Amniotic epithelial cell (primary cell): Measurements from ENCODE around the gene MYRFL.
A peak's percentile ranks its signal among the peaks of the same experiment; 100 is the strongest.
"Not testable (repeated sequence)": the region's sequence is repeated elsewhere in the genome, so short reads cannot be mapped to it uniquely, and the experiment has no call there.

Experiments
- DNase-seq: peaks from one replicate; pipeline ENCODE4 v3.0.0-alpha.2; 2010; ENCODE audit warnings: low read depth

Gene MYRFL

GRCh38 chr12:69988481-69989321, 163.7 kb downstream of the MYRFL start:
- DNase-seq, result peak; percentile 90

DNA sequence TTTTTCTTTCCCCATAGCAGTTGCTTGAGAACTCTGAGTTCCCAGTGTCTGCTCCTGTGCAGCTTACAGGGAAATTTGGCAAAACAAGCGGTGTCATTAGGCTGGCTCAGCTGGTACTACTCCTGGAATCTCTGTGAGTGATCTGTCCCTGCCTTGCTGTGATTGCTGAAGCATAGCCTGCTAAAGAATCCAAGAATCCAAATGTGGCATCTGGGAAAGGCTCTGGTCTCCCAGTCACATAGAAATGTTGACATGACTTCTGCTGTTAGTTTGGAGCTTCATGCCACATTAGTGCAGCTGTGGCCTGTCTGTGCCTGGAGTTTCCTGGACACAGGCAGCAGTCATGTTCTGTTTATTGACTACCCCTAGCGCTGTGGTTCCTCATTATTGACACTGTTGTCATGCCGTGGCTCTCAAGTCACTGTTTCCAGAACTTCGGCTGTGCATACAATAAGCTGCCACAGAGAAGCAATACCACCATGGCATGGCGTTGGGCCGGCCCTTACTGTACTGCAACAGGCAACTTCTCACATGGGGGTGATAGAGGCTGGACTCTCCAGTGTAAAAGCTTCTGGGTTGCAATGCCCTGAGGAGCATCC, 166.8 kb downstream of the MYRFL start:
- no peak for DNase-seq

- DNase-seq, result peak; percentile 7
These were observed 168.4 kb downstream of the MYRFL start for GRCh38 chr12:69993433-69993832.

GRCh38 chr12:69994086-69994485, 169.1 kb downstream of the MYRFL start:
- not testable (repeated sequence) for DNase-seq

DNA sequence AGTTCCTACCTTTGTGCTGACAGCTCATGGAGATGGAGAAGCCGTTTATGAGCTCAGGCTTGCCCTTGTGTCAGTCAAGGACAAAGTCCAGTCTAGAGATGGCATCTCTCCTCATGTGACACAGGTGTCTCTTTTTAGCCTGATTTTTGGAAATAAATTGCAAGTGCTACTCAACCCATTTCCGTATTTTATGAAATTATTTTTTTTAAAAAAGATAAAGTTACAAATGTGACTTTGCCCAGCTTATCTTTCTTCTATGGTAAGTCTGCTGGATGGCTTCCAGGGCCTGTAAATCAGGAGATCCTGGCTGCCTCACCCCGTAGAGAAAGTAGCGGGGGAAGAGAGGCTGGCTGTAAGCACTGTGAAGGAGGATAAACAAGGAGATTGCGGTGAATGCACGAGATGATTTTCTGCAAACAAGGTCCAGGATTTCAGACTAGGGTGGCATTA, 169.7 kb downstream of the MYRFL start:
- peak; percentile 93 for DNase-seq

GRCh38 chr12:69996241-69996640, 171.2 kb downstream of the MYRFL start:
- DNase-seq, result no peak

GRCh38 chr12:69996722-69997121, 171.7 kb downstream of the MYRFL start:
- DNase-seq, result no peak

- no peak for DNase-seq
These were observed 173.0 kb downstream of the MYRFL start for GRCh38 chr12:69998011-69998410.

GRCh38 chr12:69998922-69999321, 173.9 kb downstream of the MYRFL start:
- DNase-seq, result no peak

DNA sequence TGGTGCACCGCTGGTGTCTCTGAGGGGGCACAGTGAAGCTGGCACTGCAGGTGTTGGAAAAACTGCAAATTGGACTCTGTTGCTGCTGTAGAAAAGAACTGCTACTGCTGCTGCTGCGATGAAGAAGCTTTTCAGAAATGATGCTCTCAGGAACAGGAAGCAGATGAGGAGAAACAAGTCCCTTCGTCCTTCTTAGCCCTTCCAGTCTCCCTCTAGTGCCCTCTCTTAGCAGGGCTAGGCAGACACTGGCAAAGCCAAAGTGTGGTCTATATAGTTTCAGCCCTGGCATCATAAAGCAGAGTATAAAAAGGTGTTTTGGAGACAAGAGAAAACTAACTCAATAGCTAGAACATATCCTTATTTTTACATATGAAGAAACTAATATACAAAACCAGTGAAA, 174.5 kb downstream of the MYRFL start:
- no peak for DNase-seq

DNA sequence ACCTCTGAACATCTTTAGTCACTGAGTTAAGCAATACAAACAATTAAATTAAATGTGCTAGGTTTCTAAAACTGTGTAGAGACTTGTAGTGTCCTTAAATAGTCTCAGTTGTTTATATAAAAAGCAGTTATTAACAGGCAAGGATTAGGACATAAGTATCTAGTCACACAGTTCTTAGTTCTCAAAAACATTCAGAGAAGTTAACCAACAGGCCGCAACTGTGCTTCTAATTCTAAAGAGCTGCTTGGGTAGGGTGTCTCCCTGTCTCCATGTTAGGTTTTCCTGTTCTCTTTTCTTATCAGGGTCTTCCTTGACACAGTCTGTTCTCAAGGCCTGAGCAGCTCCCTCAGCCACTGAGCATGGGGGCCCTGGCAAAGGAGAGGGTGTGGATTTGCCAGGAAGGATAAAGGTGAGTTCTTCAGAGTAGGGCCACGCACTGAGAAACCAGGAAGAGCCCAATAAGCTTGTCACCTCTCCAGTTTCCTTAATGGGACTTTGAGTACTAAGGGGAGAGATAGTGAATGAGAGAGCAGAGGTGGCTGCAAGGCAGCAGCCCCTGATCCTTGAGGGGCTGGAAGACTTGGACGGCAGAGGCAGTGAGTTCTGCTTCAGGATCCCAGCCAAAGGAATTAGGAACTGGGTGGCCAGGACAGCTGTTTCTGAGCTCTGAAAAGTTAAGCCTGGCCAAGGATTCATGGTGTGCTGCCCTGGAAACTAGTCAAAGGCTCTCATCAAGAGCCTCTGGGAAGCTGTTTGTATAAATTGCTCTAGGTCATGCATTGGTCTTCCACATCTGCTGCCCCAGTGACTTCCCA, 177.3 kb downstream of the MYRFL start:
- DNase-seq, result no peak

DNA sequence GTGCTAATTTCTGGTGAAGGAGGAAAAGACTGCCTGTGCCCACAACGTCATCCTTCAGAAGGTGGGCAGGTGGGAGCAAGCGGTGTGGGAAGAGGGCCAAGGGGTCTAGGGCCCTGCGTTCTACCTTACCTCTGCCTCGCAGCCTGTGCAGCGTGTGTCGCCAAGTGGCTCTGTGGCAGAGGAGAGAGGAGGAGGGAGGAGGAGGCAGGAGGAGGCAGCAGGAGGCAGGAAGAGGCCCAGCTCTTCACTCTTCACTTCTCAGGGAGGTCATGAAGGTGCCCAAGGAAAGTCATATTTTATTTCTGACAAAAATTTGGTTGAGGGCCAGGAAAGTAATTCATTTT, 177.9 kb downstream of the MYRFL start:
- DNase-seq, result no peak

- no peak for DNase-seq
These were observed 181.0 kb downstream of the MYRFL start for GRCh38 chr12:70005864-70006618.

GRCh38 chr12:70006619-70006973, 181.6 kb downstream of the MYRFL start:
- DNase-seq, result no peak

GRCh38 chr12:70007687-70008086, 182.7 kb downstream of the MYRFL start:
- DNase-seq, result no peak
